ENCODE data around the gene MED13L.
"Not testable (repeated sequence)": the region's sequence is repeated elsewhere in the genome, so short reads cannot be mapped to it uniquely, and the experiment has no call there.

The MED13L gene

DNA sequence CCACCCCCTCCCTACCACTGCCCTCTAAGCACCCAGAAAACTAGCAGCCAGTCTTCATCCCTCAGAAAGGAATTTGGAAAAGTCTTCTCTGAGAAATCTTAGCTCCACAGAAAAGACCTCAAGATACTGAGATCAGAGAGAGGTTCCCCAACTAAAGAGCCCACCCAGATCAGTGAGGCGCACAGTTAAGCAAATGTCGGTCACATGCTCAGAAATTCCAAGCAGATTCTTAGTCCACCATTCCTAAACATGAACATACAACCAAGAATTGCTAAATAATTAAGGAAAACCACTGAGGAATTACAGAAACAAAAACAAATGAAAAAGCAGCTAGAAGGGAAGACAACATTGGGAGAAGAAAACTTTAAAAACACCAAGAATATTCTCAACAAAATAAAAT lies 32.3 kb downstream of the MED13L start:
- DNase-seq, result no peak

DNA sequence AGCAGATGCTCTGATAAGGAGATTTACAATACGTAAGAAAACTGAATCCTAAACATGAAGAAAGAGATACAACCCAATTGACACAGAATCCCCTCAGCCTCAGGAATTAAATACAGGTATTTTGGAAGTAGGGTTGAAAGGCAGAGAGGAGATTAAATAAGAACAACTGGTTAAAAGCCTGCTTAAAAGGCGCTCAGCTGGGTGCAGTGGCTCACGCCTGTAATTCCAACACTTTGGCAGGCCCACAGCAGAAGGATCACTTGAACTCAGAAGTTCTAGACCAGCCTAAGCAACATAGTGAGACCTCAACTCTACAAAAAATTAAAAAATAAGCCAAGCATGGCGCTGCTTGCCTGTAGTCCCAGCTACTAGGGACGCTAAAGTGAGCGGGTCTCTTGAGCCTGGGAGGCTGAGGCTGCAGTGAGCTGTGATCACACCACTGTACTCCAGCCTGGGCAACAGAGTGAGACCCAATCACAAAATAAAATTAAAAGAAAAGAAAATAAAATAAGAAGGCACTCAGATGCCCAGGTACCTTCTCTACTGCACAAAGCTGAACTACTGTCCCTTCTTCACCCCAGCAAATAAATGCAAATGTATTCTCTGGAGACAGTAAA lies 32.9 kb downstream of the MED13L start:
- DNase-seq, result no peak

DNA sequence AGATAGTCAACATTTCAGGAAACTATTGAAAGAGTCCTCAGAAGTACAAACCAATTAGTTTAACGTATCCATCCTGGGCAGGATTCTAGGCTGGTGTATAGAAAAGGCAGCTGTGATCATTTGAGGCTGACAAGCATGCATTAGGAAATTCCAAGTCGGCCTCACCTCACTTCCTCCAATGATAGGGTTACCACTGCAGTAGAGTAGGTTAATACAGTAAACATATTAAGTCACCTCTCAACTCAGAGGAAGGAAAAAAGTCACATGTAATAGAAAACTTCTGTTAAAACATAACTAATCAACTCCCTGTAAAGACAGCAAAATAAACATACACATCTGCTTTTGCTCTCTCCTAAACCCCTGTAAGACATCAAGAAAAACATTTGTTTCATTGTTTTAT lies 33.5 kb downstream of the MED13L start:
- DNase-seq, result peak; percentile 54

- no peak for DNase-seq
These were observed 34.8 kb downstream of the MED13L start for GRCh38 chr12:116242740-116243139.

DNA sequence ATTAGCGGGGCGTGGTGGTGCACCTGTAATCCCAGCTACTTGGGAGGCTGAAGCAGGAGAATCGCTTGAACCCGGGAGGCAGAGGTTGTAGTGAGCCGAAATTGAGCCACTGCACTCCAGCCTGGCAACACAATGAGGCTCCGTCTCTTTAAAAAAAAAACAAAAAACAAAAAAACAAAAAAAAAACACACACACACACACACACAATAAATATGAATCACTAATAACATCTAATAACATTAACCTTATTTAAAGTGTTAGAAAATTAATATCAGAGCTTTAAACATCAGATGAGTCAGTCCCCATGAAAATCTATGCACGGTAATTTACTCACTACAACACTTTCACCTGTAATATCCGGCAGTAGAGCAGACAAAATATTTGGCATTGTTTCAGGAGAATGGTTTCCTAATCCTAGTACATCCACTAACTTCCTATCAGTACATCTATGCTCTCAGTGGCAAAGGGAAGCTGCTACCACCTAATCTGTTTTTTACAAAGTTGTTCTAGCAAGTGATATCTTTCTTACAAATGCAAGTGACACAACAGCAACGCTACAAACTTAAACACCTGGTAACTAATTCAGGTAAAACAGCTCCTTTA lies 36.2 kb downstream of the MED13L start:
- no peak for DNase-seq

GRCh38 chr12:116238570-116239119 lies 38.8 kb downstream of the MED13L start:
- not testable (repeated sequence) for DNase-seq

DNA sequence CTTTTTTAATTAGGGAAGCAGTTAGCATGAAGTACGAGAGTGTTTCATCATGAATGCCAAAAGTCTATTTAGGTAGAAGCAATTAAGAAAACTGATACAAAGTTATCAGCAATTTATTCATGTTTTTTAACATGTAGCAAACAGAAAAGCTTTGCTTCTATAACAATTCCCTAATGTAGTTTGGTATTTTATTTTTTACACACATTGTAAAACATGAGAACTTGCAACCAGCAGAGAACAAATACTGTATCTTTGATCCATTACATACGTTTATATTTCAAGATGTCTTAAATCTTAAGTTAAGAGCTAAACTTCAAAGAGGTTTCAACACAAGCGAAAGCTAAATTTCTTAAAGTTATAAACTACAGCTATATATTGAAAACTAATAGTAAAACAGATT lies 39.3 kb downstream of the MED13L start:
- no peak for DNase-seq

GRCh38 chr12:116236976-116237375 lies 40.5 kb downstream of the MED13L start:
- DNase-seq, result no peak

DNA sequence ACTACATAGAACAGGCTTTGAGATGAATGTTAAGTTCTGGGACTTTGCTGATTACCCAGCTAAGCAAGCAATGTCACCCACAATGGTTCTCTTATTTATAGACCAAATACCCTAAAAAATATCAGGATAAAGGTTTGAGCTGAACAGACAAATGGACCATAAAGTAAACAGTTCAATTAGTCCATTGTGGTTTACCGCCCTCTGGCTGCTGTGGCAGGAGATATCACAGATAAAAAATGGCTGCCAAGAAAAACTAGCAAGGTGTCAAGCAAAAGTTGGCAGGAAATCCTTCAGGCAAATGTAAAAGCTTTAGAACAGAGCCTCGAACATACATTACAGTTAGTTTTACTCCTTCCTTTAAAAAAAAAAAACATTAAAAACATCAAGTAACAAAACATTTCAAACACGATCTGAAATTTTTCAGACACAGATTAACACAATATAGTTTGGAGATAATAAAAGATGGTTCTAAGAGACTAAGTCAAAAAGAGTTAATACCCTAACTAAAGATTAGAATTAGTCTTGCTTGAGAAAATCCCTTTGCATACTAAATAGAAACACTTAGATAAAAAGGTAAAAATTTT lies 41.3 kb downstream of the MED13L start:
- peak; percentile 60 for DNase-seq

- not testable (repeated sequence) for DNase-seq
These were observed 43.3 kb downstream of the MED13L start for GRCh38 chr12:116234148-116234547.

GRCh38 chr12:116233669-116234068 lies 43.8 kb downstream of the MED13L start:
- DNase-seq, result no peak

DNA sequence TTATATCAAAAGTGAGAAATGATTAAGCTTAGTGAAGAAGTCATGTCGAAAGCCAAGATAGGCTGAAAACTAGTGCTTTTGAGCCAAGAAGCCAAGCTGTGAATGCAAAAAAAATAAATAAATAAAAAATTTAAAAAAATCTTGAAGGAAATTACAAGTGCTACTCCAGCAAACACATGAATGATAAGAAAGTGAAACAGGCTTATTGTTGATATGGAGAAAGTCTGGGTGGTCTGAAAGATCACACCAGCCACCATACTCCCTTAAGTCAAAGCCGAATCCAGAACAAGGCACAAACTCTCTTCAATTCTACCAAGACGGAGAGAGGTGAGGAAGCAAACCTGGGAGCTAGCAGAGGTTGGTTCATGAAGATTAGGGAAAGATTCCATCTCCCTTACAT lies 49.7 kb downstream of the MED13L start:
- no peak for DNase-seq

DNA sequence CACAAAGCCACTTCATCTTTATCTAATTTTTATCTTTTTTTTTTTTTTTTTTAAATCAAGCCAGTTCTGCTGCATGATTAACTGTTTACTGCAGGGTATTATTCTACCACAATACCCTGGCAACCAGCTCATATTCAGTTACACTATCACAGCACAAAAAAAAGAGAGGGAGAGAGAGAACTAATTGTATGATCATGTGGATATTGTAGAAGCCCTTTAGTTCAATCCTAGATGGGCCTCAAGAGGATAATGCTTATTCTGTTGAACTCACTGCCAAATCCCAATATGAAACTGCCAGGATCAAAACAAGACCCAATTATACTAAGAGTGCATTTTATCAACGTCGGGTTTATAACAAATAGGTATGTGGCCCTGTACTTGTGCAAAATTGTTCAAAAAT lies 51.5 kb downstream of the MED13L start:
- no peak for DNase-seq

DNA sequence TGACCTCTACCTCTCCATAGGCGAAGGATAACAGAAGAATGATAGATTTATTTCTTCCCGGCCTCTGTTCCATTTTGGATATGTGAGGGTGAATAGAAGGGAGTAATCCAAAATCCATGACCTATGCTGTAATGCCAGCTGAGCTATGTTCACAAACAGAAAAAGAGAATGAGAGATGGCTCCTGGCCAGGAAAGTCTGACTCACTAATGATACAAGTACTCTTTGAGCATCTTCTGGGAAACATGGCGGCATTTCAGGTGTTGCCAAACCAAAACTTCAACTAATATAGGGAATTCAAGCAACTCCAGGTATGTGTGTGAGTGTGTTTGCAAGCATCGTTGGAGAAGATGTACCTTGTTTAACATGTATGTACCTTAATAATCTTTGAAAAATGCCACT lies 55.1 kb downstream of the MED13L start:
- peak; percentile 49 for DNase-seq

- no peak for DNase-seq
These were observed 56.7 kb downstream of the MED13L start for GRCh38 chr12:116220756-116221155.

DNA sequence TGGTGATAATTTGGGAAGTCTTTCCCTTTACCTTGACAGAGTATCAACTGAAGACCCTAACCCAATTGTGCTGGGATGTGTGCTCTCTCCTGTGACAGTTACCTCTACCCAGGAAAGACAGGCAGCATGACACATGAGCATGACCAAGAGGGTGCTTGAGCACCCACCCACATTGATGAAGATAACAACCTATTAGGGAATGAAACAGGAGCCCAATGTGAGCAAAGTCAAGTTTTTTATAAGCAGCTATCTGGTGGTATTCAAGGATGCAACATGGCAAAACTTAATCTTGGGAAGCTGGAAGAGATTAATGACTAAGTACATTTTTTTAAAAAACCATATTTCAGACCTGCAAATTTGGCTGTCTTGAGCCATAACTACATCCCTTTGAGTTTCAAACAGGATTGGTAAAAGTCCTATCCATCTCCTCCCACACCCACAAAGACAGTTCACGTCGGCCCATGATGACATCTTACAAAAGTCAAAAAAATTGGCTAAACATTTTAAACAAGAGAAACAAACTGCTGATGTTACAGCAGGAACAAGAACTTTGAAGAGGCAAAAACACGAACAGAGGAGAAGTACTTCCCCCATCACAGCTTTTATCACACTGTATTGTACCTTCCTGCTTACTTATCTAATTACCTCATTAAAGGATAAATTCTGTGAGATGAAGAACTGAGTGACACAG lies 60.3 kb downstream of the MED13L start:
- DNase-seq, result no peak

DNA sequence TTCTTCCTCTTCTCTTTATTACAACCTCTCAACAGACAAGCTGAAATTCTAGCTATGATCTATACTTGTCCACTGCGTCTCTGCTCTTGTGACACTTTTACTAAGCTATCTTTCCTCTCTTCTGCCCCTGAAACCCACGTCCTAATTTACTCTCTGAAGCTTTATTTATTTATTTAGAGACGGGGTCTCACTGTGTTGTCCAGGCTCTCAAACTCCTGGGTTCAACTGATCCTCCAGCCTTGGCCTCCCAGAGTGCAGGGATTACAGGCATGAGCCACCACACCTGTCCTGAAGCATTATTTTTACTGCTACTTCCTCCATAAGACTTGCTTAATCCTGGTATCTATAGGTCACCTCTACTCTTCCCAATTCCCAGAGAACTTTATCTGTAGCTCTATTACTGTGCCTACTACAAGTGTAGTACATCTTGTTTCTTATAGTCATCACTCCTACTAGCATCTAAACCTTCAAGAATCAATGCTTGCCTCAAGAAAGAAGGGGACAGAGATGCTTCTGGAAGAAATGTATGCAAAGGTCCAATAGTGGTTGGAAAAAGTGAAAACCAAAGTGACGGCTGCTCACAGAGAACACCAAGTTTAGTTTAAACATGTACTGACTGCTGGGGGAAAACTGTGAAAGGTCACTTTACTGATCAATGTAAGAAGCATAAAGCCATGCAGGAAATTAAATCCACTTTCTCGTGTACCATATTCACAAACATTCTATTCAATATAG lies 61.3 kb downstream of the MED13L start:
- DNase-seq, result no peak

DNA sequence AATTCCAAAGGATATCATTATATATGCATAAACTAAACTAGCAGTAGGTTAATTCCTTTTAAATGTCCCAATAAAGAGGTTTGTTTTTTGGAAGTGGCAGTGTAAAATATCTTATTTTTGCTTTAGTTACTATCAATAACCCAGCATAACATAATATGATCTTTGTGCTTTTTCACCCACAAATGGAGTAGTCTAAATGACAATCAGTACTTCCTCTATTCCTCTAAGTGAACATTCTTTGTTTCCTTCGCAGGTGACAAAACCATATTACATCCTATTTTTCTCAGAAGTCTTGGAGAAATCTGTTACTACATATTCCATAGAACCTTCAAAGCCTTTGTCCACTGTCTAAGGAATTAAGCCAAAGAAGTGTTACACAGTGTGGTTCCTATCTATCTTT lies 62.5 kb downstream of the MED13L start:
- no peak for DNase-seq

DNA sequence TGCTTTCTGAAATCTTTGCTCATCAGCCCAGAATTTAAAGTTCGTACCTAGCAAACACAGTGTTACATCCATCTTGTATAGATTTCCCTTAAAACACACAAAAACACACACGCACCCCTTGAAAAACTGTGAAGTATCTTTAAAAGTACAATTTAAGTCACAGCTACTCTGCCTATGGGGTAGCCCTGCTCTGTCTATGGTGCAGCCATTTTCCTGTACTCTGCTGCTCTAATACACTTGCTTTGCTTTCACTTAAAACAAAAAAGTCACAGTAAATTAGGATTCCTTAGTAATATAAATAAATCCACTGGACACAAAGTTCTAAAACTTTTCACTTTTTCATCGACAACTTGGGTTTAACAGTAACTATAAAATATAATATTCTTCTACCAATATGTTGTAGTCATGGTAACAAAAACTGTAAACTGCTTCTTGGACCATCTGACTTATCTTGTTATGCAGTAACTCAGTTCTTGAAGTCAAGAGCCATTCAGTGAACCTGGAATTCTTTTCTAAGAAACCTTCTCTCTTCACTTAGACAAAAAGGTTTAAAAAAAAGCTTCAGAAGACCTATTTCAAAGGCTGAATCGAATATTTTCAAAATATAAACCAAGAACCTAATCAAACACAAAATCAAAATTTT lies 63.5 kb downstream of the MED13L start:
- no peak for DNase-seq

GRCh38 chr12:116213014-116213413 lies 64.5 kb downstream of the MED13L start:
- DNase-seq, result no peak

GRCh38 chr12:116210762-116211161 lies 66.7 kb downstream of the MED13L start:
- no peak for DNase-seq

DNA sequence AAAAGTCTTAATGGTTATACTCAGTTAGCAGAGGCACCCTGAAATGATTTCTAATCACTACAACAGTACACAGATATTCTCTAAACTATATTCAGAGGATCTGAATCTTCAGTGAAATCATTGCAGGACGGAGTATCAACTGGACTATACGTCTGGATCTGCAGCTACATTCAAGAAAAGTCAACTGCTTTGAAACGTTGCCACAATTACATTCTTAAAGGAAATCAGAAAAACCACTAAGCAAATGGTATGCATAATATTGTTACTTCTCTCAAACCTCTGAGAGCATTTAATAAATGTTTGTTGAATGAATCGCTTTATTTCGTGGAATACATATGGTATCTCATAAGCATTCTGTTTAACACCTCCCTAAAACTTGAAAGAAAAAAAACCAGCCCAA lies 67.4 kb downstream of the MED13L start:
- DNase-seq, result no peak

- no peak for DNase-seq
These were observed 68.0 kb downstream of the MED13L start for GRCh38 chr12:116209503-116209902.
